IPS DF 6.9 (cell line): ENCODE results near the gene STIM1.
"Not testable (repeated sequence)": the region's sequence is repeated elsewhere in the genome, so short reads cannot be mapped to it uniquely, and the experiment has no call there.

ENCODE experiments used
- DNase-seq: peaks from one replicate; pipeline ENCODE4 v3.0.0-alpha.2; 2013; ENCODE audit warnings: low read depth, low spot score
- H3K27ac ChIP-seq: one replicate; pipeline ENCODE4 v1.5.1; 2013; ENCODE audit warnings: low read length, control low read depth
- H3K27me3 ChIP-seq: 2 replicates; pipeline ENCODE4 v1.6.1; 2013; ENCODE audit warnings: mild to moderate bottlenecking, low read length; ENCODE audit not compliant: control insufficient read depth, insufficient read depth
- H3K36me3 ChIP-seq: 2 replicates; pipeline ENCODE4 v1.6.1; 2013; ENCODE audit warnings: low read length; ENCODE audit not compliant: control insufficient read depth, insufficient read depth
- H3K4me1 ChIP-seq: 2 replicates; pipeline ENCODE4 v1.6.1; 2013; ENCODE audit warnings: low read length; ENCODE audit not compliant: control insufficient read depth, insufficient read depth
- H3K4me3 ChIP-seq: 2 replicates; pipeline ENCODE4 v1.5.1; 2013; ENCODE audit warnings: mild to moderate bottlenecking, low read length
- H3K9me3 ChIP-seq: 2 replicates; pipeline ENCODE4 v1.6.1; 2013; ENCODE audit warnings: low read length, inconsistent platforms; ENCODE audit not compliant: control insufficient read depth, insufficient read depth
- WGBS: extraction: QIAGEN DNeasy Blood & Tissue Kit; methylation state at CpG from one replicate; pipeline ENCODE4 v1.1.7; 2013; ENCODE audit warnings: mixed read lengths, missing lambda C conversion rate; ENCODE audit not compliant: insufficient read length, insufficient coverage; 5-methylcytosine and 5-hydroxymethylcytosine counted together

The STIM1 gene

GRCh38 chr11:3854977-3855807 lies at the start of gene STIM1:
Gene STIM1, plus strand, starts transcription at chr11:3855664. Its CDS starts 607 bp downstream, at chr11:3856271.
- no CpG with 5 or more reads among the region's 87 CpGs for WGBS

GRCh38 chr11:3807909-3808860 lies 47.3 kb upstream of the STIM1 start, which contains the start of gene PGAP2:
Gene PGAP2, plus strand, starts transcription at chr11:3808560. Its CDS starts 2,700 bp downstream, at chr11:3811260.
- Histone ChIP-seq H3K27ac (no peak within 1 kb of the TSS), H3K4me3 (peak within 1 kb of the TSS; percentile 73; the same call in 1 of the 2 replicates), H3K27me3 (no peaks in the 10 kb centered on the region), H3K4me1 (no peaks in the 10 kb centered on the region), H3K9me3 (no peaks in the 10 kb centered on the region), H3K36me3 (0 out of 2 replicates have a peak, but pooled peaks cover 2% of the 10 kb centered on the region)
- DNase-seq: no peak
- no CpG with 5 or more reads among the region's 55 CpGs for WGBS

More at GRCh38 chr11:3854977-3855807, at the start of gene STIM1:
- no peaks in the 10 kb centered on the region; the same call in 1 of the 2 replicates for H3K27me3 ChIP-seq
- H3K27ac ChIP-seq: no peak within 1 kb of the TSS
- H3K4me1 ChIP-seq: peaks cover 6% of the 10 kb centered on the region; the same call in 1 of the 2 replicates
- peak; percentile 89 for DNase-seq
- H3K9me3 ChIP-seq: no peaks in the 10 kb centered on the region
- H3K36me3 ChIP-seq: no peaks in the 10 kb centered on the region
- peak within 1 kb of the TSS; percentile 80 for H3K4me3 ChIP-seq

- Histone ChIP-seq H3K27ac (no peak overlapping the region), H3K36me3 (0 out of 2 replicates have a peak, but pooled peaks cover 2% of the 10 kb centered on the region), H3K9me3 (no peaks in the 10 kb centered on the region), H3K4me1 (no peaks in the 10 kb centered on the region), H3K4me3 (peak overlapping the region; percentile 73; the same call in 1 of the 2 replicates), H3K27me3 (no peaks in the 10 kb centered on the region)
- no peak for DNase-seq
- WGBS: no CpG with 5 or more reads among the region's 5 CpGs
Measured at GRCh38 chr11:3808861-3809623, 46.4 kb upstream of the STIM1 start.

GRCh38 chr11:3809624-3809928 lies 45.9 kb upstream of the STIM1 start:
- no peaks in the 10 kb centered on the region for H3K27me3 ChIP-seq
- 0 out of 2 replicates have a peak, but pooled peaks cover 2% of the 10 kb centered on the region for H3K36me3 ChIP-seq
- no peak overlapping the region for H3K4me3 ChIP-seq
- WGBS: no CpG with 5 or more reads among the region's 1 CpG
- no peaks in the 10 kb centered on the region for H3K9me3 ChIP-seq
- H3K4me1 ChIP-seq: no peaks in the 10 kb centered on the region
- no peak overlapping the region for H3K27ac ChIP-seq
- no peak for DNase-seq

GRCh38 chr11:3810446-3810845 lies 45.0 kb upstream of the STIM1 start:
- no CpG with 5 or more reads among the region's 3 CpGs for WGBS
- Histone ChIP-seq H3K36me3 (0 out of 2 replicates have a peak, but pooled peaks cover 2% of the 10 kb centered on the region), H3K9me3 (no peaks in the 10 kb centered on the region), H3K4me1 (no peaks in the 10 kb centered on the region), H3K27ac (no peak overlapping the region), H3K27me3 (no peaks in the 10 kb centered on the region), H3K4me3 (no peak overlapping the region)
- no peak for DNase-seq

- WGBS: no CpG with 5 or more reads among the region's 4 CpGs
- H3K4me1 ChIP-seq: no peaks in the 10 kb centered on the region
- no peaks in the 10 kb centered on the region for H3K27me3 ChIP-seq
- DNase-seq: no peak
- H3K9me3 ChIP-seq: no peaks in the 10 kb centered on the region
- 0 out of 2 replicates have a peak, but pooled peaks cover 2% of the 10 kb centered on the region for H3K36me3 ChIP-seq
- no peak overlapping the region for H3K4me3 ChIP-seq
- no peak overlapping the region for H3K27ac ChIP-seq
Measured at GRCh38 chr11:3810951-3811350, 44.5 kb upstream of the STIM1 start.

GRCh38 chr11:3814832-3815231 lies 40.6 kb upstream of the STIM1 start:
- not testable (repeated sequence) for H3K4me3 ChIP-seq, H3K27me3 ChIP-seq, H3K4me1 ChIP-seq, DNase-seq, H3K27ac ChIP-seq, H3K9me3 ChIP-seq, H3K36me3 ChIP-seq
- no CpG with 5 or more reads among the region's 5 CpGs for WGBS

- DNase-seq: no peak
- Histone ChIP-seq H3K4me3 (no peak overlapping the region), H3K27ac (no peak overlapping the region), H3K4me1 (0 out of 2 replicates have a peak, but pooled peaks cover 2% of the 10 kb centered on the region), H3K27me3 (no peaks in the 10 kb centered on the region), H3K9me3 (no peaks in the 10 kb centered on the region), H3K36me3 (0 out of 2 replicates have a peak, but pooled peaks cover 2% of the 10 kb centered on the region)
- no CpG with 5 or more reads among the region's 4 CpGs for WGBS
Measured at GRCh38 chr11:3815845-3816244, 39.6 kb upstream of the STIM1 start.

GRCh38 chr11:3816673-3817072 lies 38.8 kb upstream of the STIM1 start:
- H3K4me1 ChIP-seq: peaks cover 2% of the 10 kb centered on the region; the same call in 1 of the 2 replicates
- WGBS: no CpG with 5 or more reads among the region's 2 CpGs
- H3K4me3 ChIP-seq: no peak overlapping the region
- no peaks in the 10 kb centered on the region for H3K27me3 ChIP-seq
- H3K36me3 ChIP-seq: no peaks in the 10 kb centered on the region
- DNase-seq: no peak
- H3K9me3 ChIP-seq: no peaks in the 10 kb centered on the region
- no peak overlapping the region for H3K27ac ChIP-seq
